HEK293 (cell line): ENCODE results near the gene MAGEA8.

Experiments
- GLI2 ChIP-seq: fragments of 450-650 bp; formaldehyde crosslinking; IDR thresholded peaks from 2 replicates; pipeline ENCODE4; 2017; ENCODE audit warnings: missing biosample characterization, missing genetic modification characterization, low read depth, borderline replicate concordance
- ZNF133 ChIP-seq: fragments of 450-650 bp; formaldehyde crosslinking; IDR thresholded peaks from 2 replicates; pipeline ENCODE4 v1.5.1; 2016; ENCODE audit warnings: missing biosample characterization, missing genetic modification characterization
- ZNF24 ChIP-seq: fragments of 450-650 bp; formaldehyde crosslinking; IDR thresholded peaks from 2 replicates; pipeline ENCODE4 v1.5.1; 2016; ENCODE audit warnings: missing biosample characterization, missing genetic modification characterization
- ZNF302 ChIP-seq: fragments of 450-650 bp; formaldehyde crosslinking; IDR thresholded peaks from 2 replicates; pipeline ENCODE4 v1.5.1; 2016; ENCODE audit warnings: missing biosample characterization, missing genetic modification characterization, low read depth
- ZNF600 ChIP-seq: fragments of 450-650 bp; formaldehyde crosslinking; IDR thresholded peaks from 2 replicates; pipeline ENCODE4 v1.5.1; 2016; ENCODE audit warnings: missing biosample characterization, missing genetic modification characterization
- ZNF660 ChIP-seq: fragments of 450-650 bp; IDR thresholded peaks from 2 replicates; pipeline ENCODE4 v1.5.1; 2018; ENCODE audit warnings: missing biosample characterization, mild to moderate bottlenecking, missing genetic modification characterization
- ZNF707 ChIP-seq: fragments of 450-650 bp; formaldehyde crosslinking; IDR thresholded peaks from 2 replicates; pipeline ENCODE4 v1.5.1; 2016; ENCODE audit warnings: missing biosample characterization, missing genetic modification characterization
- TF ChIP-seq, protein P1 (sequence below): fragments of 450-650 bp; formaldehyde crosslinking; IDR thresholded peaks from 2 replicates; pipeline ENCODE4 v1.5.1; 2016; ENCODE audit warnings: missing biosample characterization, missing genetic modification characterization

DNA sequence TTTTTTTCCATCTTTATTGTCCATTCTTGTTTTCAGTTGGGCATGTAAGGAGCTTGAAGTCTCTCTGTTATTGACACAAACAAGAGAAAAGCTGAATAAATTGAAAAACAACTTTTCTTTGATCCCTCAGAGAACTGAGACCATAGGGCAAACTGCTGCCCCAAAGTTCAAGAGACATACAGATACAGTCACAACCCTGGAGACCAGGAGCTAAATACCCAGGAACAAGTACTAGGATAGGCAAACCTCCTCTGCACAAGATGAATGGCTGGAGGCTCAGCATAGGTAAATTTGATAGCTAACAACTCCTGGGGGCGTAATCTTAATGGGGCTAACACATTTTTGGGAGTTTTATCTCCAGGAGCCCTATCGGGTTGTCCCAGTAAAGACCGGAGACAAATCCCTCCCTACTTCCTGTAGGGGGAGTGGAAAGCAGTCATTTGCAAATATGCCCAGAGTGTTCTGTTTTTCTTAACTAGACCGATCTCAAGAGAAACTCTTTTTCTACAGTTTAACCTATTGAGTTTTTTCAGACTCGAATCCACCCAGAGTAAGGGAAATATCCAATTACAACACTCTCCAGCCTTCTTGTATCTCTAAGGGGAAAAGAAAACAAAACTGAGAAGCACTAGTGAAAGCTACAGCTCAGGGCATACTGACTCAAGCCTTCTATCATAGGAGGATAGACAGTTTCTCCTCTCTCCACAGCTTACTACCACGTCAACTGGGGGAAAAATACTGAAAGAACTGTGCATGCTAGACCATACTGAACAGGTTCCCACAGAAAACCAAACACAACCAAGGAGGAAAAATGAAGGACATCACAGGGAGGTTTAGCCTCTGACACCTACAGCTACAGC, 23.1 kb downstream of the MAGEA8 start:
- no peak for TF ChIP-seq ZNF302 (tag by site-specific recombination)
- TF ChIP-seq, protein P1, sequence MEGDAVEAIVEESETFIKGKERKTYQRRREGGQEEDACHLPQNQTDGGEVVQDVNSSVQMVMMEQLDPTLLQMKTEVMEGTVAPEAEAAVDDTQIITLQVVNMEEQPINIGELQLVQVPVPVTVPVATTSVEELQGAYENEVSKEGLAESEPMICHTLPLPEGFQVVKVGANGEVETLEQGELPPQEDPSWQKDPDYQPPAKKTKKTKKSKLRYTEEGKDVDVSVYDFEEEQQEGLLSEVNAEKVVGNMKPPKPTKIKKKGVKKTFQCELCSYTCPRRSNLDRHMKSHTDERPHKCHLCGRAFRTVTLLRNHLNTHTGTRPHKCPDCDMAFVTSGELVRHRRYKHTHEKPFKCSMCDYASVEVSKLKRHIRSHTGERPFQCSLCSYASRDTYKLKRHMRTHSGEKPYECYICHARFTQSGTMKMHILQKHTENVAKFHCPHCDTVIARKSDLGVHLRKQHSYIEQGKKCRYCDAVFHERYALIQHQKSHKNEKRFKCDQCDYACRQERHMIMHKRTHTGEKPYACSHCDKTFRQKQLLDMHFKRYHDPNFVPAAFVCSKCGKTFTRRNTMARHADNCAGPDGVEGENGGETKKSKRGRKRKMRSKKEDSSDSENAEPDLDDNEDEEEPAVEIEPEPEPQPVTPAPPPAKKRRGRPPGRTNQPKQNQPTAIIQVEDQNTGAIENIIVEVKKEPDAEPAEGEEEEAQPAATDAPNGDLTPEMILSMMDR (tag by site-specific recombination): no peak
- TF ChIP-seq ZNF660 (tag by site-specific recombination): no peak
- no peak for TF ChIP-seq ZNF24 (tag by site-specific recombination)
- TF ChIP-seq ZNF707: no peak
- no peak for TF ChIP-seq GLI2
- TF ChIP-seq ZNF600 (tag by site-specific recombination): no peak
- no peak for TF ChIP-seq ZNF133
